Islet of Langerhans (tissue), 1 donor: ENCODE results near the gene SNTG2.

Experiments
- FAIRE-seq: peaks from one replicate; lab custom pipeline; 2011; peaks lifted over from hg19 to GRCh38; lab: Jason Lieb, UNC

The SNTG2 gene

GRCh38 chr2:926896-927295, 23.8 kb upstream of the SNTG2 start:
- FAIRE-seq: no peak

DNA sequence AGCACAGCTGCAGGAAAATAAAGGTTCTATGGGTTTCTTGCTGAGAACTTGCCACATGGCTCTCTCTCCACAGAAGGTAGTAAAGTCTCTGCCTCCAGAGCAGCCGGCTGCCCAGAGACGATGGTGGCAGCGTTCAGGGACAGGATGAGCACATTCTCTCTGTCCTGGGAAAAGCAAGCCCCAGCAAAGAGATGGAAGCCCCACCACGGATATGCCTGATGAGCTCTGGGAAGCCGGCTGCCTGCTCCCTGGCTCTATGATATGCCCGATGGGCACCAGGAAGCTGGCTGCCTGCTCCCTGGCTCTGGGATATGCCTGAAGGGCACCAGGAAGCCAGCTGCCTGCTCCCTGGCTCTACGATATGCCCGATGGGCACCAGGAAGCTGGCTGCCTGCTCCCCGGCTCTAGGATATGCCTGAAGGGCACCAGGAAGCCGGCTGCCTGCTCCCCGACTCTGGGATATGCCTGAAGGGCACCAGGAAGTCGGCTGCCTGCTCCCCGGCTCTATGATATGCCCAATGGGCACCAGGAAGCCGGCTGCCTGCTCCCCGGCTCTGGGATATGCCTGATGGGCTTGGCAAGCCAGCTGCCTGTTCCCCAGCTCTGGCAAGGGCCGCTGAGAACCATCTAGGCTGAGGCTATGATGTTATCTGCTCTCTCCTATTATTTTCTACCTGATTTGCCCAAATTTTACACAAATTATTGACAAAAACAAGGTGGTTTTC, 21.5 kb upstream of the SNTG2 start:
- FAIRE-seq: no peak

- no peak for FAIRE-seq
Measured at GRCh38 chr2:929925-930324, 20.7 kb upstream of the SNTG2 start.

DNA sequence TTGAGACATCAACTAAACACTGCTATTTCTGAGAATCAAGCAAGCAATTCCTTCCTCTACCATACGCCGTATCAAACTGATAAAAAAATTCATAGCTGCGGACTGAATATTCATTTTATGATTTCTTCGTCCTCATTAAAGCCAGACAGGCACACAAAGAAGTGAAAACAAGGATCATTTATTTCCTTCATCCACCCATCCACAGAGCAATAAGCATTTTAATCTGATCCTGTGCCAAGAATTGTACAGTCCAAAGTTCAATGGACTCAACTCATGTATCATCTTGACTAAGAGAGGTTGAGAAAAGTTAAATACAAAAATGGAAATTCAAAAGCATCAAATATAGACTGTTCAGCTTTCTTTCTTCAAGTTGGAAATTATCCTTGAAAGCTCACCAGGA, 19.7 kb upstream of the SNTG2 start:
- FAIRE-seq: peak; percentile 17

DNA sequence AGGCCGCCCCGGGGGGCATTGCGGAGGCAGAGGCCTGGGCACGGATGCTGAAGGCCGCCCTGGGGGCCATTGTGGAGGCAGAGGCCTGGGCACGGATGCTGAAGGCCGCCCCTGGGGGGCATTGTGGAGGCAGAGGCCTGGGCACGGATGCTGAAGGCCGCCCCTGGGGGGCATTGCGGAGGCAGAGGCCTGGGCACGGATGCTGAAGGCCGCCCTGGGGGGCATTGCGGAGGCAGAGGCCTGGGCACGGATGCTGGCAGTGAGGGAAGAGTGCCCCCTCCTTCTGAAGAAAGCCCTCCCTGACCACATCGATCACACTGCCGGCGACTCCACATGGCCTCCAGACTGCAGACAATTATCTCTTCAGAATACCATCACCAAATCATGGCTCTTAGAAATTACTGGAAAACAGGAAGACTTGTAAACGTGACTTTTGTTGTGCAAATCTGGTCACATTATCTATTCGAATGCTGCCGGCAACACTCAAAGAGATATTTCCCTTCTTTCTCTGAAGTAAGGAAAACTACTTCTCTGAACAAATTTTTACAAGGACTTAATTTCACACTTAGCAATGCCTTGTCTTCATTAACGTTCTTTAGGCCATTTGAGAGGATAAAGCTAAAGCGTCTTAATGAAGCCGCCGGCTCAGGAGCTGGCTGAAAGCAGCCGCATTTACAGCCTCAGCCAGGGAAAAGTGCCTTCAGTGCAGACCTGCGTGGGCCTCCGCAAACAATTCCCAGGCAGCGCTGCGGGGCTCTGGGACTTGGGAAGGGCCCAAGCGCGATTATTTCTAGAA, 18.1 kb upstream of the SNTG2 start:
- no peak for FAIRE-seq

DNA sequence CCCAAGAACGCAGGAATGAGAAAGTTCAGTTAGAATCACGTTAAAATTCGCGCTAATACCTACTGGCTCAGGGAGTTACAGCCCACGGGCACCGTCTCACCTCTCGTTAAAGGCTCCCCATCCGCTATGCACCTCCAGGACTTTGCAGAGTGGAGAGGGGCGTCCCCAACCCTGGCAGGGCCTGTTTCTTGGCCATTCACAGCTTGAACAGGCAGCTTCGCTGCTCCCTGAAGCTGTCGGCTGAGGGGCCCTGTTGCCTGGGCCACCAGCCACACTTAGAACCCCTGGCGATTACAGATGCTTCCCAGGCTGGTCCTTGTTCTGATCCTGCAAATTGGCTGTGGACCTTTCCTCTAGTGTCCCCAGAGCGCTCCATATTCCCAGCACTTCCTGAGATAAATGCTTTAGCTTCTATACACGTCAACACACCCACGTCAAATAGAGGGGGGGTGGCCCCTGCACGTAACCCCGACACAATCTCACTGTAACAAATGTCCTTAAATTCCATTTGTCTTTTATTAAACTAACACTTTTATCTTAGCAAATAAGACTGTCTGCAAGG, 16.8 kb upstream of the SNTG2 start:
- no peak for FAIRE-seq

- FAIRE-seq: no peak
Measured at GRCh38 chr2:937530-937929, 13.1 kb upstream of the SNTG2 start.

DNA sequence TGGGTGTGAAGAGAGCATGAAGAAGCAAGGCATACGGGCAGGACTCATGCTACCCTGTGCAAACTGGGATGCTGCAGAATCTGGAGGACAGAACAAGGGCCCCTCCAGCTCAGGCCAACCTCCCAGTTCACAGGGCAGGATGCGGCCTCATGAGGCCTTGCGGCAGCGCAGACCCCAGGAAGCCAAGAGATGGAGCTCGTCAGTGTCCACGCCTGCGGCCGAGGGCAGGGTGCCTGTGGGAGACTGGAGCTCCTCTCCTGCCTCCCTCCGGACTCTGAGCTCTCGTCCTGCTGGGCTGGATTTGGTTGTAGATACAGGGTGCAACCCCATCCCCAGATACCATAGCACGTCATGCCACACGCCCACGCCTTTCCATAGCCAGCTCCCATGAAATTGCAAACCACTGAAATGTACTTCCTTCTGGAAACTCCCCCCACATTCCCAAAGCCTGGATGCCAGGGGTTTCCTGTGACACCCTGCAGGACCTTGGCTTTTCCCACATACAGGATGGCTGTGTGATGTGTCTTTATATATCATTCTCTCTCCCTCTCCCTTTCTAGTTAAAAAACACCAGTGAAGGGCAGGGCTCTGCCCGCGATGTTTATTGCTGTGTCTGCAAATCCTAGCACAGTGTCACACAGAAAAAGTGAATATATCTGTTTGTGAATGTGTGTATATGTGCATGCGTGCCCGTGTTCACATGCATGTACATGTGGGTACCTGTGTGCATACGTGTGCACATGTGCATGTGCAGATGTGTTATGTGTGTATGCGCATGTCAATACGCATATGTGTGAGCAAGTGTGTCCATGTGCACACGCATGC, 12.3 kb upstream of the SNTG2 start:
- FAIRE-seq: no peak

GRCh38 chr2:939936-940601, 10.6 kb upstream of the SNTG2 start:
- FAIRE-seq: no peak

DNA sequence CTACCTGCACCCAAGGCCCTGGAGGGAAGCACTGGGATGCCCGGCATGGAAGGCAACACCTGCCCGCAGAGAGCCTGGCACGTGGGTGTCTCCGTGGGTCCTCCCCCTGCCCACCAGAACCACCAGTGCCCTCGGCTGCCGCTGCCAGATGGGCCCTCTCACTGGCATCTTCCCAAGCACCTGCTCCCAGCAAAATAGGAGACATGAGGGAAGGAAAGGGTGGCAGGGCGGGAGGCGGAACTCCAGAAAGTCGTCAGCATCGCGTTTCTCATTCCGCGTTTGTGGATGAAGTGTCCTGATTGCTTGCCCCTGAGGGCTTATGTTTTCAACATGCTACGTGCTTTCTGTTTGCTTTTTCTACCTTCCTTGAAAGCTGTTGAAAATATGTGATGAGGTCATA, 8.8 kb upstream of the SNTG2 start:
- FAIRE-seq: no peak

DNA sequence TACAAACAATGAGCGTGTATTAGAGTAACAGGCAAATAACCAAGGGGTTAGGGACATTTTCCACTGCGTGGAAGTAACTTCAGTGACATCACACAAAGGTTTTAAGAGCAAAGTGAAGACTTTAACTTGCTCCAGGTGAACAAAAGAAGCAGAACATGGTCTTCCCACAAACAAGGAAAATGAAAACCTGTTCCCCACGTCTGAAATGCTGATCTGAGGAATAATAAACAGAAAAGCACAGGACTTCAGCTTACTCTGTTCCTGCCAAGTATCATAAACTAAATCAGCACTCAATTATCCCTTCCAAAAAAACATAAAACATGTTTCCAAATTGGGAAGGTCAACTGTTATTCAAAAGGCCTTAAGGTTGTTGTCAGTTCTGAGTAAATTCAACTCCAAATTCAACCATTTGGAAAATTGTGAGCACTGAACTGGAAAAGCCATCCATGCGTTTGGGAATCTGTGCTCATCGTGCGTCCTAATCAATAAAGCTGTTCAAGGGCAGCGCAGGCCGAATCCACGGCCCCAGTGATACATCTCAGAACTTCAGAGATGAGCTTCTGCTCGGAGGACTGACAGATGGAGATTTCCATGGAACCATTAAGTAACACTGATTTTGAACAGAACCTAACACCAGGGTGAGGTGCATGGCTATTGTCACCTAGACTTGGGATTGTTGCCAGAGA, 7.7 kb upstream of the SNTG2 start:
- peak; percentile 17 for FAIRE-seq

GRCh38 chr2:943461-943797, 7.2 kb upstream of the SNTG2 start:
- no peak for FAIRE-seq

DNA sequence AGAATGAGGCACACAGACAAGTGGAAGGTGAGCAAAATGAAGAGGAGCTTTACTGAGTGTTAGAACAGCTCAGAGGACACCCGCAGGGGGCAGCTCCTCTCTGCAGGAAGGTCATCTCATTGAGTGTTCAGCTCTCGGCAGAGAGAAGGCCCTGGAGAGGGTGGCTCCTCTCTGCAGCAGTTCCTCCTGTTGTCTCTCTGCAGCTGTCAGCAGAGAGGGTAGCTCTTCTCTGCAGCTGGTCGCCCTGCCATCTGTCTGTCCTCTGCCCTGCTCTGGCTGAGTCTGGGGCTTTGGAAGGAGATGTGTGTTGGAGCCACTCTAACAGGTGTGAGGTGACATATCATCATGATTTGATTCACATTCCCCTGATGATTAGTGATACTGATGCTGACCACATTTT, 6.8 kb upstream of the SNTG2 start:
- no peak for FAIRE-seq

GRCh38 chr2:944693-945092, 6.0 kb upstream of the SNTG2 start:
- FAIRE-seq: no peak

- no peak for FAIRE-seq
Measured at GRCh38 chr2:945104-945503, 5.5 kb upstream of the SNTG2 start.

- no peak for FAIRE-seq
Measured at GRCh38 chr2:946073-946948, 4.3 kb upstream of the SNTG2 start.

DNA sequence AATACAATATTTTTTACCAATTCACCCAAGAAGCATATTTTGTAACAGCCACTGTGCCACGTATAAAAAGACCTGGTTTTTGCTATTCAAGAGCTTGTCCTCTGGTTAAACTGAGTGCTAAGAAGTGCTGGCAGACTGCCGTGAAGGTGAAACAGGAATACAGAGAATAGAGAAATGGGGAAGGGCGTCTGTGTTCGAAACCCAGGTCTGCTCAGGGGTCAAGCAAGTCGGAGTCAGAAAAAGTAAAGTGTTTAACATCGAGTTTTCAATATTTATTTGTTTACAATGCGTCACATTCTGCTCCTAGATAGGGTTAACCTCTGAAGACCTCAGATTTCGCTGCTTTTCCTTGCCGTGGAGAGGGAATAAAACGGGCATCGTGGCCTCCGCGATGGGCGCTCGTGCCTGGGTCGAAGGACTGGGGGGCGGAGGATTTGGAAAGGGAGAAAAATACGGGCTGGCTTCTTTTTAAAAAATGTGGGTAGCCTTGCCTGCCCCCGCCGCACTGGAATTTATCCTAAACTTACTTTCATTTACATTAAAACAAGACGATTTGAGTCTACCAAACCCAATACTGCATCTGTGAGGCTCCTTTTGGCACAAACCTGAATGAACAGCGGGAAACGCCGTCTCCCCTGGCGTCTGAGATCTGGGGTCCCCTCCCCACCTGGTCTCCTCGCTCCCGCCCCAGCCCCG, 1.1 kb upstream of the SNTG2 start:
- no peak for FAIRE-seq

- no peak for FAIRE-seq
Measured at GRCh38 chr2:951224-952006, 766 bp downstream of the SNTG2 start.

GRCh38 chr2:953408-953807, 2.8 kb downstream of the SNTG2 start:
- no peak for FAIRE-seq
